Activated CD4-positive, alpha-beta T cell treated with anti-CD3 and anti-CD28 coated beads, Interleukin-2, amount 10 ng/mL, durations not matched to agents 24 days and 14 days (primary cell): Measurements from ENCODE around the gene KRTAP10-5. TPM values are rescaled to one million over a fixed set of nuclear protein-coding genes. Genes with fewer than 3 reads are reported as not detected.

Experiments
- DNase-seq: peaks from one replicate; pipeline ENCODE4 v3.0.0; 2022
- H3K27ac Mint-ChIP-seq: one replicate; pipeline ENCODE4 v1.8.0; 2022; ENCODE audit warnings: mild to moderate bottlenecking, mixed read lengths
- H3K27me3 Mint-ChIP-seq: one replicate; pipeline ENCODE4 v1.8.0; 2022; ENCODE audit warnings: mixed read lengths
- H3K36me3 Mint-ChIP-seq: one replicate; pipeline ENCODE4 v1.8.0; 2022; ENCODE audit warnings: low read depth, mild to moderate bottlenecking, mixed read lengths
- H3K4me1 Mint-ChIP-seq: one replicate; pipeline ENCODE4 v1.8.0; 2021; ENCODE audit warnings: mixed read lengths
- H3K4me3 Mint-ChIP-seq: one replicate; pipeline ENCODE4 v1.8.0; 2022; ENCODE audit warnings: mild to moderate bottlenecking, moderate library complexity, mixed read lengths
- H3K9me3 Mint-ChIP-seq: one replicate; pipeline ENCODE4 v1.8.0; 2021; ENCODE audit warnings: mixed read lengths
- intact Hi-C: fragments of 100-400 bp; cut with micrococcal nuclease; formaldehyde crosslinking; loops from one replicate; pipeline ENCODE4 v1.15.1; 2023
- total RNA-seq: library from RNA; stranded (reverse); gene quantifications from 2 replicates; pipeline ENCODE4 v1.2.3, GENCODE V29; 2022

KRTAP10-5 gene
- total RNA-seq, 1 donor from 2014 or later: not detected

DNA sequence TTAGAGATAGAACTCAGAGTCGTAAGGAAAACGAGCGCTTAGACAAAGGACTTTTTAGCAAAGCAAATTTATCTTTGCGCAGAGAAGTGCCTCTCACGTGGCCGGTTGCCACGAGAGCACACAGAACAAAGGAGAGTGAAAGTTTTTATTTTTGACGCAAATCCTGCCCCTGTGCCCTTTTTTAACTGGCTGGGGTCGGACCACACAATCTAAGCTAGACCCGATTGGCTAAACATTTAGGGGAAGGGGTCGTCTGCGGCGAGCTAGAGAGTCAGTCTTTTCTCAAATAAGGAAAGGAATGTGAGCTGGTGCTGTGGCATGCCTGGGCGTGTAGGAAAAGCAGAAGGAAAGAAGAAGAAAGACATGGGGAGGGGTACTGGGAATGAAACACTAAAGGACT lies 31.5 kb downstream of the KRTAP10-5 start:
- H3K9me3 Mint-ChIP-seq: peaks cover 19% of the 10 kb centered on the region

GRCh38 chr21:44548381-44548780 lies 32.0 kb downstream of the KRTAP10-5 start:
- H3K4me3 Mint-ChIP-seq: no peak overlapping the region
- peaks cover 18% of the 10 kb centered on the region for H3K36me3 Mint-ChIP-seq
- H3K27ac Mint-ChIP-seq: no peak overlapping the region
- peaks cover 13% of the 10 kb centered on the region for H3K4me1 Mint-ChIP-seq
- no peaks in the 10 kb centered on the region for H3K27me3 Mint-ChIP-seq
- intact Hi-C loops: no loop called here
- H3K9me3 Mint-ChIP-seq: peaks cover 19% of the 10 kb centered on the region
- no peak for DNase-seq

More for the DNA sequence above, 31.5 kb downstream of the KRTAP10-5 start:
- intact Hi-C loops: no loop called here
- H3K36me3 Mint-ChIP-seq: peaks cover 18% of the 10 kb centered on the region
- DNase-seq: no peak
- no peaks in the 10 kb centered on the region for H3K27me3 Mint-ChIP-seq
- no peak overlapping the region for H3K27ac Mint-ChIP-seq
- peaks cover 13% of the 10 kb centered on the region for H3K4me1 Mint-ChIP-seq
- no peak overlapping the region for H3K4me3 Mint-ChIP-seq

GRCh38 chr21:44547656-44548331 lies 32.6 kb downstream of the KRTAP10-5 start:
- peaks cover 19% of the 10 kb centered on the region for H3K9me3 Mint-ChIP-seq
- peak overlapping the region; percentile 60 for H3K4me3 Mint-ChIP-seq
- DNase-seq: peak; percentile 64
- peak overlapping the region; percentile 80 for H3K27ac Mint-ChIP-seq
- intact Hi-C loops: no loop called here
- H3K27me3 Mint-ChIP-seq: no peaks in the 10 kb centered on the region
- peaks cover 18% of the 10 kb centered on the region for H3K36me3 Mint-ChIP-seq
- peaks cover 13% of the 10 kb centered on the region for H3K4me1 Mint-ChIP-seq

GRCh38 chr21:44544566-44544965 lies 35.8 kb downstream of the KRTAP10-5 start:
- Mint-ChIP-seq H3K9me3 (peaks cover 19% of the 10 kb centered on the region), H3K27me3 (no peaks in the 10 kb centered on the region), H3K36me3 (peaks cover 18% of the 10 kb centered on the region), H3K4me1 (peaks cover 13% of the 10 kb centered on the region), H3K27ac (no peak overlapping the region), H3K4me3 (no peak overlapping the region)
- no peak for DNase-seq
- intact Hi-C loops: no loop called here

- no peak for DNase-seq
- Mint-ChIP-seq H3K36me3 (peaks cover 17% of the 10 kb centered on the region), H3K27ac (no peak overlapping the region), H3K4me3 (no peak overlapping the region), H3K9me3 (peaks cover 17% of the 10 kb centered on the region), H3K27me3 (no peaks in the 10 kb centered on the region), H3K4me1 (peaks cover 9% of the 10 kb centered on the region)
- intact Hi-C loops: no loop called here
Observed at GRCh38 chr21:44542716-44543115, 37.7 kb downstream of the KRTAP10-5 start.

- Mint-ChIP-seq H3K4me1 (no peaks in the 10 kb centered on the region), H3K4me3 (no peak overlapping the region), H3K36me3 (peaks cover 4% of the 10 kb centered on the region), H3K27ac (no peak overlapping the region), H3K27me3 (peaks cover 2% of the 10 kb centered on the region), H3K9me3 (peaks cover 4% of the 10 kb centered on the region)
- intact Hi-C loops: no loop called here
- no peak for DNase-seq
Observed at GRCh38 chr21:44540741-44541288, 39.6 kb downstream of the KRTAP10-5 start.

DNA sequence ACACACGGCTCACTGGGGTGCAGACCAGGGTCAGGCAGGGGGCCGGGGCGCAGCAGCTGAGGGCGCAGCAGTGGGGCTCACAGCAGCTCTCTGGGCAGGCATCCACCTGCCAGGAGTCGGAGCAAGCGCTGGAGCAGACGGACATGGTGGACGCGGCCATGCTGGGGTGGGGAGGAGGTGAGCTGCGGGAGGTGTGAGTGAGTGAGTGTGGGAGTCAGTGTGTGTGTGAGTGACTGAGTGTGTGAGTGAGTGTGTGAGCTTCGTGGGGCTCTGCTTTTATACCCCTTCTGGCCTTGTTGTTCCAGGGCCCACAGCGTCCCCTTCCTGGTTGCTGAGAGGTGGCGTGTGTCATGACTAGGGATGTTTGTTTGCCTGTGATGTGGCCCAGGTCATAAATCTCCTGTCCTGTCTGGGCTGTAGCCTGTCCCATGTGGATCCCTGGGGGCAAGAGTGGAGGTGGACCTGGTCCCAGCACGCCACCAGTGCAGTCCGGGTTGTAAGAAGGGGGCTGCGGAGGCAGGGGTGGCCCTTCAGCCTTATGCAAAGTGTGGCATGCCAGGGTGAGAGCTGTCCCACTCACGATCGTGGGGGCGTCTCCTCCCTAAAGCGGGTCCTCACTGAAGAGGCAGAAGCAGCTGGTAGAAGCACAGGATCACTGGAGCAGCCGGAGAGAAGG lies 40.3 kb downstream of the KRTAP10-5 start, which contains the start of gene KRTAP10-1:
TSS of gene KRTAP10-1 (minus strand) at position 205 of the 676 bp plus-strand sequence. CDS start at position 160, 45 bp downstream.
- intact Hi-C loops: no loop called here
- Mint-ChIP-seq H3K36me3 (no peaks in the 10 kb centered on the region), H3K27me3 (peaks cover 2% of the 10 kb centered on the region), H3K9me3 (no peaks in the 10 kb centered on the region), H3K4me1 (no peaks in the 10 kb centered on the region), H3K4me3 (no peak within 1 kb of the TSS), H3K27ac (no peak within 1 kb of the TSS)
- no peak for DNase-seq

GRCh38 chr21:44539046-44539445 lies 41.4 kb downstream of the KRTAP10-5 start:
- no peaks in the 10 kb centered on the region for H3K36me3 Mint-ChIP-seq
- intact Hi-C loops: no loop called here
- peaks cover 5% of the 10 kb centered on the region for H3K27me3 Mint-ChIP-seq
- H3K27ac Mint-ChIP-seq: no peak overlapping the region
- DNase-seq: no peak
- H3K4me1 Mint-ChIP-seq: no peaks in the 10 kb centered on the region
- peaks cover 6% of the 10 kb centered on the region for H3K9me3 Mint-ChIP-seq
- H3K4me3 Mint-ChIP-seq: no peak overlapping the region

DNA sequence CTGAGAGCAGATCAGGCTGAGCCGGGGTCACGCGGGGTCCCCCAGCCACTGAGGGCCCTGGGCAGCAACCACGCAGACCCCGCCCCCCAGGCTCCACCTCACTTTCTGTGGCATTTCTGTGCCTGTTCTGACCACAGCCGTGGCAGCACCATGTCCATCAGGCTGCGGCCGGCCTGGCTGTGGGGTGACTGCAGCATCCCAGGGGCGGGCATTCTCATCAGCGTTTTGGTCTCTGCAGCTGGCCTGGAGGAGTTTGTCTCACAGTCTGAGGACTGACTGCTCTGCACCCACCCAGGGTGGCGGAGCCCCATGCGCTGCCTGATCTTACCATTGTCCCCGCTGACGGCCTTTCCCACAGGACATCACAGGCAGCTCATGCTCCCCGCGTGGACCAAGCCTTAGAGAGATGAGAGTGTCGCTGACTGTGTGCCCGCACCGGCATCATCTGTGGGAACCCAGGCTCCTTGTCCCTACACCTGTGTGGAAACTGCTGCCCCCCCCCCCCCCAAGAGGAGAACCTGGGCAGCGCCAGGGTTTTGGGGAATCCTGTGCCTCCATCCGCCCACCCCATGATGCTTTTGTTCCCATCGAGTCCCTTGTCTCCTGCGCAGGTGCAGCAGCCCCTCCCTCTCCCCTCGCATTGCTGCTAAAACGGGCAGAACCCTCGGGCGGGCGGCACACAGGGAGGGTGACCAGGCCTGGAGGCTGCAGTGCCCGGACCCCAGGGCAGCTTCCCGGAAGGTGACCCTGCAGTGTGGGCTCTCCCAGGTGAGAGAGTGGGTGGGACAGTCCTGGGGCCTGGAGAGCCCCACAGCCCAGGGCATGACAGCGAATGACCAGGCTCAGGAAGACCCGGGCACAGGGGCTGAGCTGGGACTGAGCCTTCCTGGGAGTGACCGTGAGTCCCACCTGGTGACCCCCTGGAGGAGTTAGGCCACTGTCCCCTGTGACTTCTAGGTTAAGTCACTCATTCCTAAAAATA lies 42.2 kb downstream of the KRTAP10-5 start:
- intact Hi-C loops: no loop called here
- Mint-ChIP-seq H3K4me1 (no peaks in the 10 kb centered on the region), H3K27me3 (peaks cover 5% of the 10 kb centered on the region), H3K36me3 (no peaks in the 10 kb centered on the region), H3K9me3 (peaks cover 6% of the 10 kb centered on the region), H3K4me3 (no peak overlapping the region), H3K27ac (no peak overlapping the region)
- no peak for DNase-seq

GRCh38 chr21:44535963-44536362 lies 44.4 kb downstream of the KRTAP10-5 start:
- no peaks in the 10 kb centered on the region for H3K4me1 Mint-ChIP-seq
- no peak overlapping the region for H3K4me3 Mint-ChIP-seq
- intact Hi-C loops: no loop called here
- H3K36me3 Mint-ChIP-seq: no peaks in the 10 kb centered on the region
- no peak for DNase-seq
- peaks cover 6% of the 10 kb centered on the region for H3K9me3 Mint-ChIP-seq
- no peak overlapping the region for H3K27ac Mint-ChIP-seq
- H3K27me3 Mint-ChIP-seq: peaks cover 5% of the 10 kb centered on the region

DNA sequence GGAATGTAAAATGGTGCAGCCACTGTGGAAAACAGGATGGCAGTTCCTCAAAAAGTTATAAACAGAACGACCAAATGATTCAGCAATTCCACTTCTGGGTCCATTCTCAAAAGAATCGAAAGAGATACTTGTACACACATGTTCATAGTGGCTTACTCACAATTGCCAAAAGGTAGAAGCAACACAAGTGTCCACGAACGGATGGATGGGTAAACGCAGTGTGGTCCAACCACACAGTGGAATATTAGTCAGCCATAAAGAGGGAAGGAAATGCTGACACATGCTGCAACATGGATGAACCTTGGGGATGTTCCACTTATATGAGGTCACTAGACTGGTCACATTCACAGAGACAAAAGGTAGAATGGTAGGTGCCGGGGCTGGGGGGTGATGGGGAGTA lies 45.7 kb downstream of the KRTAP10-5 start:
- Mint-ChIP-seq H3K9me3 (peaks cover 6% of the 10 kb centered on the region), H3K36me3 (no peaks in the 10 kb centered on the region), H3K27me3 (peaks cover 5% of the 10 kb centered on the region), H3K4me1 (no peaks in the 10 kb centered on the region), H3K4me3 (no peak overlapping the region), H3K27ac (no peak overlapping the region)
- intact Hi-C loops: no loop called here
- DNase-seq: no peak

DNA sequence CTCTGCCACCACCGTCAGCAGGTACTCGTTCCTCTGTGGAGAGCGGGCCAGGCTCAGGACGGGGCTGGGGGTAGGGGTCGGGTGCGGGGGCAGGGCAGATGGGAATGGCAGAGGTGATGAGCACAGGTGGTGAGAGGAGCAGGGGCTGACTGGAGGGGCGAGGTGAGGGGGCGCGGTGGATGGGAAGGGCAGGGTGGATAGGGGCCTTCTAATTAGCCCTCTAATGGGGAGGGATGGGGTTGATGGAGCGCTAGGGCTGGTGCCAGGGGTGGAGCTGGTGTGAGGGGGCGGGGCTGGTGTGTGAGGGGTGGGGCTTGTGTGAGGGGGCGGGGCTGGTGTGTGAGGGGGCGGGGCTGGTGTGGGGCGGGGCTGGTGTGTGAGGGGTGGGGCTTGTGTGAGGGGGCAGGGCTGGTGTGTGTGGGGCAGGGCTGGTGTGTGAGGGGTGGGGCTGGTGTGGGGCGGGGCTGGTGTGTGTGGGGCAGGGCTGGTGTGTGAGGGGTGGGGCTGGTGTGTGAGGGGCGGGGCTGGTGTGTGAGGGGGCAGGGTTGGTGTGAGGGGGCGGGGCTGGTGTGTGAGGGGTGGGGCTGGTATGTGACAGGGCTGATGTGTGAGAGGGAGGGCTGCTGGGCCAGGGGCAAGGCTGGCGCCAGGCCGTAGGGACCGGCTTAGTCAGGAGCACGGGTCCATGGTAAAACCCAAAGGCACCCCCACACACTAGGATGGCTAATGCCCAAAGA lies 46.3 kb downstream of the KRTAP10-5 start:
- Mint-ChIP-seq H3K4me1 (no peaks in the 10 kb centered on the region), H3K27me3 (peaks cover 5% of the 10 kb centered on the region), H3K9me3 (peaks cover 6% of the 10 kb centered on the region), H3K4me3 (no peak overlapping the region), H3K36me3 (no peaks in the 10 kb centered on the region), H3K27ac (no peak overlapping the region)
- intact Hi-C loops: no loop called here
- DNase-seq: no peak
